ENCODE data around the gene SKA1. TPM values are rescaled to one million over a fixed set of nuclear protein-coding genes. Genes with fewer than 3 reads are reported as not detected.
"Not testable (repeated sequence)": the region's sequence is repeated elsewhere in the genome, so short reads cannot be mapped to it uniquely, and the experiment has no call there.

The SKA1 gene
- total RNA-seq, 2 donors from 2014 or later, result 3.6 to 21.3 TPM

- Histone ChIP-seq H3K27ac (no peak overlapping the region), H3K9ac (ENCODE audit: low read depth in 2 of 2, low read length in 2 of 2) (no peak overlapping the region), H3K36me3 (no peaks in the 10 kb centered on the region), H3K9me3 (no peaks in the 10 kb centered on the region), H3K27me3 (no peaks in the 10 kb centered on the region), H3K4me1 (no peaks in the 10 kb centered on the region), H3K4me3 (no peak overlapping the region)
- no peak for DNase-seq
- no peak for TF ChIP-seq CTCF (IDR thresholded peaks at IDR 0.05)
- intact Hi-C loops (cut with DNase I), result no loop called here
Observed at GRCh38 chr18:50405582-50406271, 30.9 kb downstream of the SKA1 start.

DNA sequence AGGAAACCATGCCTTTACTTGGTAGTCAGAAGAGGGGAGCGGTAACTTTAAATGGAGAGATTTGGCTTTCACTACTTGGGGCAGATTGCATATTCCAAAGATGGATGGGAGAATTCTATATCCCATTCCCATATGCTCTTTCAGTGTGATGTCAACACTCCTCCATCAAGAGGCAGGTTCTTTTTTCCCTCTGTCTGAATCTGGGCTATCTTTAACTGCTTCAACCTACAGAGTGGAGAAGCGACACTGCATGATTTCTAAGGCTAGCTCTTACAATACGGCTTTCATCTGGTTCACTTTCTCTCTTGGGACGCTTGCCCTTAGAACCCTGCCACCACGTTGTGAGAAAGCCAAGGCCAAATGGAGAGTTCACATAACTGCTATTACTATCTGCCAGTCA is 34.4 kb downstream of the SKA1 start:
- intact Hi-C loops (cut with DNase I), result no loop called here
- Histone ChIP-seq H3K27me3 (no peaks in the 10 kb centered on the region), H3K9ac (ENCODE audit: low read depth in 2 of 2, low read length in 2 of 2) (no peak overlapping the region), H3K4me1 (no peaks in the 10 kb centered on the region), H3K36me3 (no peaks in the 10 kb centered on the region), H3K9me3 (no peaks in the 10 kb centered on the region), H3K27ac (no peak overlapping the region), H3K4me3 (no peak overlapping the region)
- DNase-seq, result no peak
- no peak for TF ChIP-seq CTCF (IDR thresholded peaks at IDR 0.05)

GRCh38 chr18:50410008-50410407 is 35.2 kb downstream of the SKA1 start:
- no peaks in the 10 kb centered on the region for H3K36me3 ChIP-seq
- H3K27me3 ChIP-seq, result no peaks in the 10 kb centered on the region
- no peak overlapping the region for H3K4me3 ChIP-seq
- no peaks in the 10 kb centered on the region for H3K9me3 ChIP-seq
- TF ChIP-seq CTCF (IDR thresholded peaks at IDR 0.05), result no peak
- DNase-seq, result no peak
- intact Hi-C loops (cut with DNase I), result no loop called here
- no peak overlapping the region for H3K9ac ChIP-seq (ENCODE audit: low read depth in 2 of 2, low read length in 2 of 2)
- H3K27ac ChIP-seq, result no peak overlapping the region
- no peaks in the 10 kb centered on the region for H3K4me1 ChIP-seq

GRCh38 chr18:50410894-50411293 is 36.0 kb downstream of the SKA1 start:
- no peak overlapping the region for H3K27ac ChIP-seq
- no peaks in the 10 kb centered on the region for H3K36me3 ChIP-seq
- intact Hi-C loops (cut with DNase I), result no loop called here

DNA sequence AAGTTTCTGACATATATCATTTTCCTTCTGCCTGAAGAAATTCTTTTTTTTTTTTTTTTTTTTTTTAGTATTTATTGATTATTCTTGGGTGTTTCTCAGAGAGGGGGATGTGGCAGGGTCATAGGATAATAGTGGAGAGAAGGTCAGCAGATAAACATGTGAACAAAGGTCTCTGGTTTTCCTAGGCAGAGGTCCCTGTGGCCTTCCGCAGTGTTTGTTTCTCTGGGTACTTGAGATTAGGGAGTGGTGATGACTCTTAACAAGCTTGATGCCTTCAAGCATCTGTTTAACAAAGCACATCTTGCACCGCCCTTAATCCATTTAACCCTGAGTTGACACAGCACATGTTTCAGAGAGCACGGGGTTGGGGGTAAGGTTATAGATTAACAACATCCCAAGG is 42.0 kb downstream of the SKA1 start:
- H3K4me3 ChIP-seq; DNase-seq; H3K4me1 ChIP-seq; H3K27ac ChIP-seq; H3K9me3 ChIP-seq; H3K36me3 ChIP-seq; intact Hi-C loops (cut with DNase I); H3K27me3 ChIP-seq; H3K9ac ChIP-seq (ENCODE audit: low read depth in 2 of 2, low read length in 2 of 2): not testable (repeated sequence)

More at GRCh38 chr18:50410894-50411293, 36.0 kb downstream of the SKA1 start:
- Histone ChIP-seq H3K9ac (ENCODE audit: low read depth in 2 of 2, low read length in 2 of 2) (no peak overlapping the region), H3K9me3 (no peaks in the 10 kb centered on the region), H3K4me1 (no peaks in the 10 kb centered on the region), H3K27me3 (no peaks in the 10 kb centered on the region), H3K4me3 (no peak overlapping the region)
- no peak for DNase-seq
- TF ChIP-seq CTCF (IDR thresholded peaks at IDR 0.05), result no peak

DNA sequence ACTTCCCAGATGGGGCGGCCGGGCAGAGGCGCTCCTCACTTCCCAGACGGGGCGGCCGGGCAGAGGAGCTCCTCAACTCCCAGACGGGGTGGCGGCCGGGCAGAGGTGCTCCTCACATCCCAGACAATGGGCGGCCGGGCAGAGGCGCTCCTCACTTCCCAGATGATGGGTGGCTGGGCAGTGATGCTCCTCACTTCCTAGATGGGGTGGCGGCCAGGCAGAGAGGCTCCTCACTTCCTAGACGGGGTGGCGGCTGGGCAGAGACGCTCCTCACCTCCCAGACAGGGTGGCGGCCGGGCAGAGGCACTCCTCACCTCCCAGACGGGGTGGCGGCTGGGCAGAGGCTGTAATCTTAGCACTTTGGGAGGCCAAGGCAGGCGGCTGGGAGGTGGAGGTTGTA is 42.9 kb downstream of the SKA1 start:
- H3K27ac ChIP-seq; H3K9me3 ChIP-seq; intact Hi-C loops (cut with DNase I); H3K36me3 ChIP-seq; DNase-seq; H3K27me3 ChIP-seq; H3K9ac ChIP-seq (ENCODE audit: low read depth in 2 of 2, low read length in 2 of 2); H3K4me1 ChIP-seq; H3K4me3 ChIP-seq: not testable (repeated sequence)
